Measurements from ENCODE around the gene PROKR1. TPM values are rescaled to one million over a fixed set of nuclear protein-coding genes. Genes with fewer than 3 reads are reported as not detected.

PROKR1 gene
- polyA plus RNA-seq, 2 of the 4 experiments (the other 2 are of a cell fraction) = not detected

DNA sequence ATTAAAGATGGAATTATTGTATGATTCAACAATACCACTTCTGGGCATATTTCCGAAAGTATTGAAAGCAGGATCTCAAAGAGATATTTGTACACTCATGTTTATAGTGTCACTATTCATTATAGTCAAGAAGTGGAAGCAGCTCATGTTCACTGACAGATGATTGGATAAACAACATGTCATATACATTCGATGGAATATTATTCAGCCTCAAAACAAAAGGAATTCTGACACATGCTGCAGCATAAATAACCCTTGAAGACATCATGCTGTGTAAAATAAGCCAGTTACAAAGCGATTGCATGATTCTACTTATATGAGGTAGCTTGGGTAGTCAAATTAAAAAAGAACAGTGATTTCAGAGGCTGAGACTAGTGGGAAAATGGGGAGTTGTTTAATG, 39.3 kb upstream of the PROKR1 start:
- ATAC-seq (no peak), FAIRE-seq (no peak), DNase-seq (ENCODE audit: low read depth in 1 of 2, low spot score in 1 of 2) (no peak)
- H3K4me3 ChIP-seq = no peak overlapping the region
- no peak overlapping the region for H3K27ac ChIP-seq
- H3K4me1 ChIP-seq = no peaks in the 10 kb centered on the region
- ChIA-PET POLR2A (no interaction called here), CTCF (no interaction called here)
- WGBS (ENCODE audit: missing lambda C conversion rate) = 40% methylated on average over 3 of the region's 3 CpGs
- no peak for TF ChIP-seq HOXB13 (CRISPR knock-in tag; IDR thresholded peaks at IDR 0.05; ENCODE audit: low read depth)
- TF ChIP-seq, protein P1, sequence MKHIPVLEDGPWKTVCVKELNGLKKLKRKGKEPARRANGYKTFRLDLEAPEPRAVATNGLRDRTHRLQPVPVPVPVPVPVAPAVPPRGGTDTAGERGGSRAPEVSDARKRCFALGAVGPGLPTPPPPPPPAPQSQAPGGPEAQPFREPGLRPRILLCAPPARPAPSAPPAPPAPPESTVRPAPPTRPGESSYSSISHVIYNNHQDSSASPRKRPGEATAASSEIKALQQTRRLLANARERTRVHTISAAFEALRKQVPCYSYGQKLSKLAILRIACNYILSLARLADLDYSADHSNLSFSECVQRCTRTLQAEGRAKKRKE (CRISPR knock-in tag; IDR thresholded peaks at IDR 0.05; ENCODE audit: low read depth) = no peak
- no peak for TF ChIP-seq GATA3 (IDR thresholded peaks at IDR 0.05; ENCODE audit: borderline replicate concordance)
- no peak for TF ChIP-seq SREBF2 (IDR thresholded peaks at IDR 0.05)
- TF ChIP-seq EP300 (IDR thresholded peaks at IDR 0.05) = no peak
- no peak for TF ChIP-seq TP53 (CRISPR knock-in tag; IDR thresholded peaks at IDR 0.05)
- no peak for TF ChIP-seq HDAC2 (IDR thresholded peaks at IDR 0.05)
- TF ChIP-seq FOSL2 (IDR thresholded peaks at IDR 0.05) = no peak
- no peak for TF ChIP-seq FOSL2 (CRISPR knock-in tag; IDR thresholded peaks at IDR 0.05)
- TF ChIP-seq, protein P2, sequence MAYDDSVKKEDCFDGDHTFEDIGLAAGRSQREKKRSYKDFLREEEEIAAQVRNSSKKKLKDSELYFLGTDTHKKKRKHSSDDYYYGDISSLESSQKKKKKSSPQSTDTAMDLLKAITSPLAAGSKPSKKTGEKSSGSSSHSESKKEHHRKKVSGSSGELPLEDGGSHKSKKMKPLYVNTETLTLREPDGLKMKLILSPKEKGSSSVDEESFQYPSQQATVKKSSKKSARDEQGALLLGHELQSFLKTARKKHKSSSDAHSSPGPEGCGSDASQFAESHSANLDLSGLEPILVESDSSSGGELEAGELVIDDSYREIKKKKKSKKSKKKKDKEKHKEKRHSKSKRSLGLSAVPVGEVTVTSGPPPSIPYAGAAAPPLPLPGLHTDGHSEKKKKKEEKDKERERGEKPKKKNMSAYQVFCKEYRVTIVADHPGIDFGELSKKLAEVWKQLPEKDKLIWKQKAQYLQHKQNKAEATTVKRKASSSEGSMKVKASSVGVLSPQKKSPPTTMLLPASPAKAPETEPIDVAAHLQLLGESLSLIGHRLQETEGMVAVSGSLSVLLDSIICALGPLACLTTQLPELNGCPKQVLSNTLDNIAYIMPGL (CRISPR knock-in tag; IDR thresholded peaks at IDR 0.05; ENCODE audit: borderline replicate concordance) = no peak
- TF ChIP-seq, protein P3, sequence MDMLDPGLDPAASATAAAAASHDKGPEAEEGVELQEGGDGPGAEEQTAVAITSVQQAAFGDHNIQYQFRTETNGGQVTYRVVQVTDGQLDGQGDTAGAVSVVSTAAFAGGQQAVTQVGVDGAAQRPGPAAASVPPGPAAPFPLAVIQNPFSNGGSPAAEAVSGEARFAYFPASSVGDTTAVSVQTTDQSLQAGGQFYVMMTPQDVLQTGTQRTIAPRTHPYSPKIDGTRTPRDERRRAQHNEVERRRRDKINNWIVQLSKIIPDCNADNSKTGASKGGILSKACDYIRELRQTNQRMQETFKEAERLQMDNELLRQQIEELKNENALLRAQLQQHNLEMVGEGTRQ (IDR thresholded peaks at IDR 0.05) = no peak
- TF ChIP-seq POLR2A (IDR thresholded peaks at IDR 0.05; ENCODE audit: low read length) = no peak
- TF ChIP-seq ZNF302 (CRISPR knock-in tag; IDR thresholded peaks at IDR 0.05) = no peak
- no peak for TF ChIP-seq CEBPB (IDR thresholded peaks at IDR 0.05)
- no peak for TF ChIP-seq JUNB (IDR thresholded peaks at IDR 0.05)
- TF ChIP-seq JUN (IDR thresholded peaks at IDR 0.05) = no peak
- TF ChIP-seq PHF8 (IDR thresholded peaks at IDR 0.05; ENCODE audit: borderline replicate concordance, low read depth) = no peak
- TF ChIP-seq EHMT2 (IDR thresholded peaks at IDR 0.05; ENCODE audit: low read depth) = no peak
- no peak for TF ChIP-seq TFCP2L1 (CRISPR knock-in tag; IDR thresholded peaks at IDR 0.05)
- H3K9me3 ChIP-seq = peaks cover 11% of the 10 kb centered on the region; the same call in 1 of the 3 replicates
- no peak overlapping the region for H3K4me2 ChIP-seq

DNA sequence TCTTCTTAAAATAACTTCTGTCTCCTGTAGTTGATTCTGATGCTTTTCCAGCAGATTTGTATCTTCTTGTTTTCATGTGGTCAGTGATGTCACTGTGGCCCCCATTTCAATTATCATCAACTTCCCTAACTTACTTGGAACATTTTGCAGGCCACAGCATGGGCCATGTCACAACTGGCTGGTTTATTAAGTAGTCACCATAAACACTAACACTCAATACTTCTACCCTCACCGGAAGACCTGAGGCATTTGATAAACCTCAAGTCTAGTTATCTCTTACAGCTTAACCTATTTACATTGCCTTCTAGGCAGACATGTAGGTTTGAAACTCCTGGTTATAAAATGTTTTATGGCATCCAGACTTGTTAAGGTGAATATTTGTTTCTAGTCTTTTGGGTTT, 37.4 kb upstream of the PROKR1 start:
- H3K9me3 ChIP-seq = peaks cover 16% of the 10 kb centered on the region

More for the DNA sequence above, 37.4 kb upstream of the PROKR1 start:
- POLR2A ChIA-PET = no interaction called here
- 88% methylated on average over 1 of the region's 1 CpG for WGBS (ENCODE audit: missing lambda C conversion rate)
- Histone ChIP-seq H3K4me2 (no peak overlapping the region), H3K4me1 (no peaks in the 10 kb centered on the region), H3K27ac (no peak overlapping the region), H3K4me3 (no peak overlapping the region)
- no peak for DNase-seq (ENCODE audit: low read depth in 1 of 2, low spot score in 1 of 2)
- no peak for ATAC-seq
- CTCF ChIA-PET = interaction anchor here (1.5 kb wide), 1 partner anchor 11 kb away, joined by 4 read pairs; no protein-coding TSS in a partner anchor
- no peak for FAIRE-seq
- TF ChIP-seq CHD2 (IDR thresholded peaks at IDR 0.05; ENCODE audit: low read length, partially characterized antibody) = no peak
- no peak for TF ChIP-seq MAZ (IDR thresholded peaks at IDR 0.05; ENCODE audit: borderline replicate concordance, low read depth, low read length)
- no peak for TF ChIP-seq POLR2A (IDR thresholded peaks at IDR 0.05; ENCODE audit: low read length)
- TF ChIP-seq NFE2L2 (conservative IDR thresholded peaks at IDR 0.05; ENCODE audit: low read length) = no peak
- no peak for TF ChIP-seq FOXS1 (CRISPR knock-in tag; IDR thresholded peaks at IDR 0.05)
- no peak for TF ChIP-seq HOXA7 (CRISPR knock-in tag; IDR thresholded peaks at IDR 0.05)
- no peak for TF ChIP-seq POLR2AphosphoS2 (conservative IDR thresholded peaks at IDR 0.05; ENCODE audit: low read length)
- no peak for TF ChIP-seq ZNF302 (CRISPR knock-in tag; IDR thresholded peaks at IDR 0.05)
- TF ChIP-seq JUNB (IDR thresholded peaks at IDR 0.05) = no peak
- TF ChIP-seq, protein P4, sequence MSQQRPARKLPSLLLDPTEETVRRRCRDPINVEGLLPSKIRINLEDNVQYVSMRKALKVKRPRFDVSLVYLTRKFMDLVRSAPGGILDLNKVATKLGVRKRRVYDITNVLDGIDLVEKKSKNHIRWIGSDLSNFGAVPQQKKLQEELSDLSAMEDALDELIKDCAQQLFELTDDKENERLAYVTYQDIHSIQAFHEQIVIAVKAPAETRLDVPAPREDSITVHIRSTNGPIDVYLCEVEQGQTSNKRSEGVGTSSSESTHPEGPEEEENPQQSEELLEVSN (IDR thresholded peaks at IDR 0.05; ENCODE audit: borderline replicate concordance, low read depth) = no peak
- no peak for TF ChIP-seq ZC3H11A (IDR thresholded peaks at IDR 0.05)
- no peak for TF ChIP-seq CEBPB (IDR thresholded peaks at IDR 0.05)
- no peak for TF ChIP-seq HDAC2 (IDR thresholded peaks at IDR 0.05)
